NCI-H524 (cell line): ENCODE results near the gene PRKAG2.

Experiments
- DNase-seq, 2 experiments: peaks; one replicate each; lab custom pipeline; 2025; lab: John Stamatoyannopoulos, UW

Gene PRKAG2

GRCh38 chr7:151615784-151616183 lies 261.1 kb downstream of the PRKAG2 start:
- no peak for DNase-seq

DNA sequence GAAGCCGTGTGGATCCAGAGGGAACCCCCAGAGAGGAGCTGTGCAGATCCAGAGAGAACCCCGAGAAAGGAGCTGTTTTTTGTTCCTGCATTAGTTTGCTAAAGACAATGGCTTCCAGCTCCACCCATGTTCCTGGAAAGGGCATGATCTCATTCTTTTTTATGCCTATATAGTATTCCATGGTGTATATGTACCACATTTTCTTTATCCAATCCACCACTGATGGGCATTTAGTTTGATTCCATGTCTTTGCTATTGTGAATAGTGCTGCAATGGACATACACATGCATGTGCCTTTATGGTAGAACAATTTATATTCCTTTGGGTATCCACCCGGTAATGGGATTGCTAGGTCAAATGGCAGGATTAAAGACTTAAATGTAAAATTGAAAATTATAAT lies 261.9 kb downstream of the PRKAG2 start:
- DNase-seq: no peak

- DNase-seq: no peak
Observed at GRCh38 chr7:151614019-151614418, 262.9 kb downstream of the PRKAG2 start.

DNA sequence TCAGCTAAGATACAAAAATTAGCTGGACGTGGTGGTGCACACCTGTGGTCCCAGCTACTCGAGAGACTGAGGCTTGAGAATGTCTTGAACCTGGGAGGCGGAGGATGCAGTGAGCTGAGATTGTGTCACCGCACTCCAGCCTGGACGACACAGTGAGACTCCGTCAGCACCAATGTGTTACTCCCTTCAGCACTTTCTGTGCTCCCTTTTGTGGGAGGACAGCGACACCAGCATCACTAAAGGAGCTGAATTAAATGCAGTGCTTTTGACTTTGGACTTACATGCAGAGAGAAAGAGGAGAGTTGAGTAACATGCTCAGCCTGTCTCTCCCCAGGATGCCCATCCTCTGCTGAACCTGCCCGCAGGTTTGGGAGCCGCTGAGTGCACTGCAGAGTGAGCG lies 265.0 kb downstream of the PRKAG2 start:
- no peak for DNase-seq

DNA sequence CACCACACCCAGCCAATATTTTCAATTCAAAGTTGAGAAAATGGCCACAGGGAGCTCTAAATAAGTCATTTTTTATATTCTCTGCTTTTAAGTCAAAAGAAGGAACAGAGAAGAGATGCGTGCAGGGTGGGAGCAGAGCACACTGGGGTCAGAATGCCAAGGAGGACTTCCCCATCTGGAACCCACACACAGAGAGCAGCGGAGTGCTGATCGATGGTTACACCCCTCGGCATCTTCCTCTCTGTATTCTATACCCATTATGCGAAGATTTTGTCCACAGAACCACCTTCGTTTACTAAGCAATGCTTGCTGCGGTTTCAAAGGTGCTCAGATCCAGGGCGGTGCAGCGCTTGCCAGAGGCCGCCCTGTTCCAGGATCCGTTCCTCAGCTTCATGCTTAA lies 265.9 kb downstream of the PRKAG2 start:
- no peak for DNase-seq

GRCh38 chr7:151608031-151608551 lies 268.8 kb downstream of the PRKAG2 start:
- DNase-seq: peak; percentile 12 to 19

GRCh38 chr7:151607464-151607867 lies 269.4 kb downstream of the PRKAG2 start:
- DNase-seq: no peak

- no peak for DNase-seq
Observed at GRCh38 chr7:151603951-151604350, 273.0 kb downstream of the PRKAG2 start.

DNA sequence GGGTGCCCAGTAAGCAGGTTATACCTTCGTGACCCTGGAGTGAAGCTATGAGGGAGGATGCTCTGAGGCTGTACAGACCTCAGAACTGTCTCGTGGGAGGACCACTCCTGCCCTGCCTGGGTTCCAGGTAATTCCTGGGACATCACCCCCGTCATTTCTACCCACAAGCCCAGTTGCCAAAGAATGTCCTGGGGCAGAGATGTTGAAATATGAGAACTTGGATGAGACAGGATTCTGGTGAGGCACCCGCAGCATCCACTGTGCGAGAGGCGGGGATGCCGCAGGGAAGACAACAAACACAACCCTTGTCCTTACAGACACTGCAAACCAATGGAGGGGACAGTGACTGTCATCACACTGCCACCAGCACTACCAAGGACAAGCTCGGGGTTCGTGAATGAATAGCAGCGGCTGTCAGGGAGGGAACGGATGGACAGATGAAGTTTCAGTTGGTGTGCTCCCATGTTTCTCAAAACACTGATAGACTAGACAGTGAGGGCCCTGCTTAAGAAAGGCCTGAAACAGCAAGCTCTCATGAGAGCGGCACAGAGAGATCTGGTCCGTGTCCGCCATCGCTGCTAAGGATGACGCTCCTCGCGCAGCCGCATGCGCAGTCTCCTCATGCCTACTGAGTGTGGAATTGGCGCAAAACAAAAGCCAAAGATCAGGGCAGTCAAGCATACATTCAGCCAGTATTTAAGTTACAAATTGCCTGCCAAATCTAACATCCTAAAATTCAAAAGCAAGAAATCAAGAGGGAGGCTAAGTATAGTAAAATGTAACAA lies 275.2 kb downstream of the PRKAG2 start:
- DNase-seq: no peak

- DNase-seq: no peak
Observed at GRCh38 chr7:151600331-151600730, 276.6 kb downstream of the PRKAG2 start.

DNA sequence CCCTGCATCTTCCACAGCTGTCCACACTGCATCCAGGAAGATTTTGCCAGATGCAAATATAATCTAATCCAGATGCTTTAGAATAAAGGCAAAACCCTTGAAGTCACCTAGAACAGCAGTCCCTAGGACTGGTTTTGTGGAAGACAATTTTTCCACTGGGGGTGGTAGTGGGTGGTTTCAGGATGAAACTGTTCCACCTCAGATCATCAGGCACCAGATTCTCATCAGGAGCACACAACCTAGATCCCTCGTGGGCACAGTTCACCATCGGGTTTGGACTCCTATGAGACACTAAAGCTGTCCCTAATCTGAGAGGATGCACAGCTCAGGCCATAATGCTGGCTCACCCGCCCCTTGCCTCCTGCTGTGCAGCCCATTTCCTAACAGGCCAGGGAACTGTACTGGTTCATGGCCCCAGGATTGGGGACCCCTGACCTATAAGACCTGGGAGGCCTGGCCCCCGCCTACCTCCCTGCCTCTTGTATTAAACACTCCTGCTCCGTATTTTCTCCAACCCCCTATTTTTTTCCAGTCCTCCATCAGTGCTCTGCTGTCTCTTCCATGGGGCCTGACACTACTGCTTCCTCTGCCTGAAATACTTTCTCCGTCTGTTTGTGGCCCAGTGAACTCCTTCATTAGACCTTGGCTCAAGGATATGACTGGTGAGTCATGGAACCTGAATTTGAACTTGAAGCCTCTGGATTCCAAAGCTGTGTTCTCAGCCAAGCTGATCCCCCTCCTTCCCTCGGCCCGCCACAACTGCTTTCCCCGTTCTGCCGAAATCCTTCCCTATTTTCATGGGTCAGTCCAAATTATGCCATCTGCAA lies 277.3 kb downstream of the PRKAG2 start:
- no peak for DNase-seq

GRCh38 chr7:151597541-151598444 lies 279.1 kb downstream of the PRKAG2 start:
- no peak for DNase-seq

DNA sequence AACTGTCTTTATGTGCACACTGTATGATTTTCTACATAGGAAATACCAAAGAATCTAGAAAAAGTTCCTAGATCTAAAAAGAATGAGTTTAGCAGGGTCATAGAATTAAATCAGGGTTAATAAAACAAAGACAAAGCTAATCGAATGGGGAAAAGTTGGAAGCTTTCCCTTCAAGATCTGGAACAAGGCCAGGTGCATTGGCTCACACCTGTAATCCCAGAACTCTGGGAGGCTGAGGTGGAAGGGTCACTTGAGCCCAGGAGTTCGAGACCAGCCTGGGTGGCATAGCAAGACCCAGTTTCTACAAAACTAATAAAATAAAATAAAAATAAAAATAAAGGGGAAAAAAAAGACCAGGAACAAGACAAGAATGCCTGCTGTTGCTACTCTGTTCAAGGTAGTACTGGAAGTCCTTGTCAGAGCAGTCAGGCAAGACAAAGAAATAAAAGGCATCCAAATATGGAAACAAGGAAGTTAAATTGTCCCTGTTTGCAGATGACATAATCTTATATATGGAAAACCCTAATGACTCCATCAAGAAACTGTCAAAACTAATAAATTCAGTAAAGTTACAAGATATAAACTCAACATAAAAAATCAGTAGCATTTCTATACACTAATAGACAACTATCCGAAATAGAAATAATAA lies 281.1 kb downstream of the PRKAG2 start:
- no peak for DNase-seq

- DNase-seq: no peak
Observed at GRCh38 chr7:151592868-151593486, 283.9 kb downstream of the PRKAG2 start.

- DNase-seq: no peak
Observed at GRCh38 chr7:151592330-151592729, 284.6 kb downstream of the PRKAG2 start.

- DNase-seq: no peak
Observed at GRCh38 chr7:151591866-151592265, 285.0 kb downstream of the PRKAG2 start.

- no peak for DNase-seq
Observed at GRCh38 chr7:151590850-151591771, 285.8 kb downstream of the PRKAG2 start.

DNA sequence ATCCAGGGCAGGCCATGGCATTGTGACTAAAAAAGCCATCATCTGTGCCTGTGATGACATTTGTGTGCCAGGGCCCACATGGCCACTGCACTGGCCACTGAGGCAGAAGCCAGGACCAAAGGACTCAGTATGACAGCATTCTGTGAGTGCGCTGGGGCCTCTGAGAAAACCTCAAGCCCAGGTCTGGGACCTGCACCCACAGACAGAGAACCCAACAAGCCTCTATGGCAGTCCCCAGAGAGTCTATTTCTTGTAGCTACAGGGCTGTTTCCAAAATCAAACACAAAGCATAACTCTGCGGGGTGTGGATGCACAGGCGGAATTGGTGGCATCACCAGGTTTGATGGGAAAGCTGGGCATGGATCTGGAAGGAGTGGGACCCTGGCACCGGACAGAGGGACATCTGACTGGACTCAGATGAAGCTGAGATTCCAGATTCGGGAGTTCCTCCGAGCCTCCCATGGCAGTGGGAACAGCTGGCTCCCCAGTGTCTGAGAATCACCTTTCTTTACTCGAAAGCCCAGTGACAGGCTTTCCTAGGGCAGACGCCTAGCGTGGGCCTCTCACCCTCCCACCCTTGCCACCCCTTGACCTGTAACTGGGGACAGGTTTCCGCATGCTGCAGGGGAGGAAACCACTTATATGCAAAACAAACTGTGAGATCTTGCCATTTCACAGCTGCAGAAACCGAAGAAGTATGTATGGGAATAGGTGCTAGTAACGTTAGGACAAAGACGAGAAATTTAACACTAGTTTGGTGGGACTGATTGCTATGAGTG lies 286.7 kb downstream of the PRKAG2 start:
- no peak for DNase-seq

- no peak for DNase-seq
Observed at GRCh38 chr7:151588982-151589381, 287.9 kb downstream of the PRKAG2 start.
